ENCODE results near the gene IMPDH1.

IMPDH1 gene

DNA sequence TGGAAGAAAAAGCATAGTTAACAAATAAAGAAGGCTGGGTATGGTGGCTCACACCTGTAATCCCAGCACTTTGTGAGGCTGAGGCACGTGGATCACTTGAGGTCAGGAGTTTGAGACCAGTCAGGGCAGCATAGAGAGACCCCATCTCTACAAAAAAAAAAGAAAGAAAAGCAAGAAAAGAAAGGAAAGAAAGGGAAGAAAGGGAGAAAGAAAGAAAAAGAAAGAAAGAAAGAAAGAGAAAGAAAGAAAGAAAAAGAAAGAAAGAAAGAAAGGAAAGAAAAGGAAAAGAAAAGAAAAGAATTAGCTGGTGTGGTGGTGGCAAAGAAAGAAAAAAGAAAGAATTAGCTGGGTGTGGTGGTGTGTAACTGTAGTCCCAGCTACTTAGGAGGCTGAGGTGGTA, 42.8 kb upstream of the IMPDH1 start:
- H3K36me3 ChIP-seq (ENCODE audit: control insufficient read depth in 5 of 5, insufficient read depth in 5 of 5, low read length in 5 of 5) = peaks cover 0 to 7% (median 6%) of the 10 kb centered on the region in 5 donors
- H3K4me3 ChIP-seq (ENCODE audit: low read depth in 1 of 5, low read length in 5 of 5) = peak overlapping the region; percentile 28 to 69 (median 61)
- peak overlapping the region in 3 of 5 donors; percentile 51 to 90 (median 55) for H3K9ac ChIP-seq (ENCODE audit: low read length in 5 of 5)
- H3K4me1 ChIP-seq (ENCODE audit: control insufficient read depth in 5 of 5, insufficient read depth in 5 of 5, low read length in 5 of 5) = peaks cover 4 to 69% (median 51%) of the 10 kb centered on the region in 5 donors
- H3K27ac ChIP-seq (ENCODE audit: low read depth, low read length) = peak overlapping the region; percentile 99
- H3K9me3 ChIP-seq (ENCODE audit: control insufficient read depth in 5 of 5, low read length in 5 of 5) = no peaks in the 10 kb centered on the region
- H3K27me3 ChIP-seq (ENCODE audit: control insufficient read depth in 5 of 5, insufficient read depth in 4 of 5, low read length in 5 of 5) = no peaks in the 10 kb centered on the region

GRCh38 chr7:128450913-128451312, 41.1 kb upstream of the IMPDH1 start:
- Histone ChIP-seq H3K27me3 (ENCODE audit: control insufficient read depth in 5 of 5, insufficient read depth in 4 of 5, low read length in 5 of 5) (no peaks in the 10 kb centered on the region), H3K9me3 (ENCODE audit: control insufficient read depth in 5 of 5, low read length in 5 of 5) (no peaks in the 10 kb centered on the region), H3K36me3 (ENCODE audit: control insufficient read depth in 5 of 5, insufficient read depth in 5 of 5, low read length in 5 of 5) (no peaks in the 10 kb centered on the region), H3K4me1 (ENCODE audit: control insufficient read depth in 5 of 5, insufficient read depth in 5 of 5, low read length in 5 of 5) (peaks cover 2 to 66% (median 44%) of the 10 kb centered on the region in 5 donors), H3K4me3 (ENCODE audit: low read depth in 1 of 5, low read length in 5 of 5) (peak overlapping the region; percentile 28 to 69 (median 61)), H3K9ac (ENCODE audit: low read length in 5 of 5) (peak overlapping the region in 4 of 5 donors; percentile 20 to 90 (median 60)), H3K27ac (ENCODE audit: low read depth, low read length) (peak overlapping the region; percentile 99)

DNA sequence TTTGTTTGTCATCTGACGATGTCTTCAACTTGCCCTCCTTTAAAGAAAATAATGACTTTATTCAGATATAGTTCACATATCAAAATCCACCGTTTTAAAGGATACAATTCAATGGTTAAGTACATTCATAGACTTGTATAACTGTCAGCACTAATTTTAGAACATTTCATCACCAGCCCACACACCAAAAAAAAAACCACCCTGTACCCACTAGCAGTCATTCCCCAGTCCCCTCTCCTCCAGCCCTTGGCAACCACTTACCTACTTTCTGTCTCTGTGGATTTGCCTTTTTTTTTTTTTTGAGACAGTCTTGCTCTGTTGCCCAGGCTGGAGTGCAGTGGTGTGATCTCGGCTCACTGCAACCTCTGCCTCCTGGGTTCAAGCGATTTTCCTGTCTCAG, 40.6 kb upstream of the IMPDH1 start:
- peak overlapping the region in 4 of 5 donors; percentile 39 to 90 (median 59) for H3K9ac ChIP-seq (ENCODE audit: low read length in 5 of 5)
- peaks cover 2 to 68% (median 44%) of the 10 kb centered on the region in 5 donors for H3K4me1 ChIP-seq (ENCODE audit: control insufficient read depth in 5 of 5, insufficient read depth in 5 of 5, low read length in 5 of 5)
- H3K4me3 ChIP-seq (ENCODE audit: low read depth in 1 of 5, low read length in 5 of 5) = peak overlapping the region in 4 of 5 donors; percentile 56 to 69 (median 62)
- H3K36me3 ChIP-seq (ENCODE audit: control insufficient read depth in 5 of 5, insufficient read depth in 5 of 5, low read length in 5 of 5) = no peaks in the 10 kb centered on the region
- H3K27me3 ChIP-seq (ENCODE audit: control insufficient read depth in 5 of 5, insufficient read depth in 4 of 5, low read length in 5 of 5) = no peaks in the 10 kb centered on the region
- H3K9me3 ChIP-seq (ENCODE audit: control insufficient read depth in 5 of 5, low read length in 5 of 5) = no peaks in the 10 kb centered on the region
- H3K27ac ChIP-seq (ENCODE audit: low read depth, low read length) = peak overlapping the region; percentile 99

DNA sequence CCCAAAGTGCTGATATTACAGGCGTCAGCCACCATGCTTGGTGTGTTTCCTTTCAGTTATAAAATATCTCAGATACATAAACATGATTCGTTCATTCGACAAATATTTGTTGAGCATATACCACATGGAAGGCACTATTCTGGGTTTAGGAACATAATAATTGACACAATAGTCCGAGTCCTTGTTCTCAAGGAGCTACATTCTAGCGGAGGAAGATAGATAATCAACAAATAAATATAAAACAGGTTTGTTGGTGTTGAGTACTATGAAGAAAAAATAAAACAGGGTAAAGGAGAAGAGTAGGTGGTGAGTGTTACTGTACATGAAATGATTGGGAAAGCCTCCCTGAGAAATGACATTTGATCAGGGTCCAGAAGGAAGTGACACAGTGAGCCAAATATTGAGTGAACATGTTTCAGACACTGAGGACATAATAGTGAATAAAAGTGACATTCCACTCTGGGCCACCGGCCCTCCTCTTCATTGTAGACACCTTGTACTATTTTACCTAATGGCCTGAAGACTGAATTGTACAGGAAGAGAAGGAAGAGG, 39.0 kb upstream of the IMPDH1 start:
- Histone ChIP-seq H3K27me3 (ENCODE audit: control insufficient read depth in 5 of 5, insufficient read depth in 4 of 5, low read length in 5 of 5) (no peaks in the 10 kb centered on the region), H3K9ac (ENCODE audit: low read length in 5 of 5) (peak overlapping the region in 4 of 5 donors; percentile 14 to 88 (median 73)), H3K27ac (ENCODE audit: low read depth, low read length) (peak overlapping the region; percentile 99), H3K4me3 (ENCODE audit: low read depth in 1 of 5, low read length in 5 of 5) (no peak overlapping the region), H3K36me3 (ENCODE audit: control insufficient read depth in 5 of 5, insufficient read depth in 5 of 5, low read length in 5 of 5) (no peaks in the 10 kb centered on the region), H3K4me1 (ENCODE audit: control insufficient read depth in 5 of 5, insufficient read depth in 5 of 5, low read length in 5 of 5) (peaks cover 1 to 58% (median 35%) of the 10 kb centered on the region in 5 donors), H3K9me3 (ENCODE audit: control insufficient read depth in 5 of 5, low read length in 5 of 5) (no peaks in the 10 kb centered on the region)

- peak overlapping the region; percentile 99 for H3K27ac ChIP-seq (ENCODE audit: low read depth, low read length)
- peaks cover 0 to 56% (median 37%) of the 10 kb centered on the region in 5 donors for H3K4me1 ChIP-seq (ENCODE audit: control insufficient read depth in 5 of 5, insufficient read depth in 5 of 5, low read length in 5 of 5)
- no peaks in the 10 kb centered on the region for H3K27me3 ChIP-seq (ENCODE audit: control insufficient read depth in 5 of 5, insufficient read depth in 4 of 5, low read length in 5 of 5)
- H3K9ac ChIP-seq (ENCODE audit: low read length in 5 of 5) = peak overlapping the region in 4 of 5 donors; percentile 9 to 88 (median 66)
- no peak overlapping the region for H3K4me3 ChIP-seq (ENCODE audit: low read depth in 1 of 5, low read length in 5 of 5)
- no peaks in the 10 kb centered on the region for H3K9me3 ChIP-seq (ENCODE audit: control insufficient read depth in 5 of 5, low read length in 5 of 5)
- H3K36me3 ChIP-seq (ENCODE audit: control insufficient read depth in 5 of 5, insufficient read depth in 5 of 5, low read length in 5 of 5) = no peaks in the 10 kb centered on the region
Observed at GRCh38 chr7:128447941-128448564, 38.3 kb upstream of the IMPDH1 start.

- peak overlapping the region; percentile 99 for H3K27ac ChIP-seq (ENCODE audit: low read depth, low read length)
- no peaks in the 10 kb centered on the region for H3K9me3 ChIP-seq (ENCODE audit: control insufficient read depth in 5 of 5, low read length in 5 of 5)
- no peaks in the 10 kb centered on the region for H3K36me3 ChIP-seq (ENCODE audit: control insufficient read depth in 5 of 5, insufficient read depth in 5 of 5, low read length in 5 of 5)
- no peaks in the 10 kb centered on the region for H3K27me3 ChIP-seq (ENCODE audit: control insufficient read depth in 5 of 5, insufficient read depth in 4 of 5, low read length in 5 of 5)
- H3K4me3 ChIP-seq (ENCODE audit: low read depth in 1 of 5, low read length in 5 of 5) = no peak overlapping the region
- H3K9ac ChIP-seq (ENCODE audit: low read length in 5 of 5) = peak overlapping the region in 3 of 5 donors; percentile 14 to 61 (median 55)
- peaks cover 0 to 48% (median 34%) of the 10 kb centered on the region in 5 donors for H3K4me1 ChIP-seq (ENCODE audit: control insufficient read depth in 5 of 5, insufficient read depth in 5 of 5, low read length in 5 of 5)
Observed at GRCh38 chr7:128446306-128446705, 36.5 kb upstream of the IMPDH1 start.

DNA sequence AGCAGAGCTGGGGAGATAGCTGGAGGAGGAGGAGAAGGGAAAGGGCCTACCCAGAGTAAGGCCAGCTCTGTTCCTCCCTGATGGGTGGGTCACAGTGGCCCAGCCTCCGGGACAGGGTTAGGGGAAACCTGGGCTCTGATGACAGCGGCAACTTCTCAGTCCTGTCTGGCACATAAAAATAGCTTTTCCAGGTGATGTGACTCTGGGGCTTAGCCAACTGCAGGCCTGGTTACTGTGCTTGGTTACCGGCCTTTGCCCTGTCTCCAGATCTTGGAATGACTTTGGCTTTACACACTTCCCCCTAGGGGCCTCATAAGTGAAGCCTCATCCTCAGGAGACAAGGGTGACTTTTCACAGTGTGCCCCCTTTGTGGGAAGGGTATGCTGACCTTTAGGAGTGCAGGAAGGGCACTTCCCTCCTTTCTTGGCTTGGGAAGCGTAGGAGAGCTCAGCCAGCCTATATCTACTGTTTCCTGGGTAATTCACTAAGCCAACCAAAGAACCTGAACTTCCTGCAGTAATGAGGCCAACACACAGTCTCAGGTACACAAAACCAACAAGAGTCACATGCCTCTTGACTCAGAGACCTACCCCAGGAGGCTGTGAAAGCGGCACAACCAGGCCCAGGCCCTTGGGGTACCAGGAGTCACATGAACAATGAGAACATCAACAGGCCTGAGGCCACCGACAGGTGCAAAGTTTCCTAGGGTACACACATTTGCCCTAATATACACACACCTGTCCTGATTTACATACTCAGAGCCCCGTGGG, 34.2 kb upstream of the IMPDH1 start:
- Histone ChIP-seq H3K27me3 (ENCODE audit: control insufficient read depth in 5 of 5, insufficient read depth in 4 of 5, low read length in 5 of 5) (no peaks in the 10 kb centered on the region), H3K27ac (ENCODE audit: low read depth, low read length) (peak overlapping the region; percentile 0), H3K9ac (ENCODE audit: low read length in 5 of 5) (no peak overlapping the region)

GRCh38 chr7:128442356-128442755, 32.6 kb upstream of the IMPDH1 start:
- Histone ChIP-seq H3K4me3 (ENCODE audit: low read depth in 1 of 5, low read length in 5 of 5) (no peak overlapping the region), H3K4me1 (ENCODE audit: control insufficient read depth in 5 of 5, insufficient read depth in 5 of 5, low read length in 5 of 5) (peaks cover 2 to 42% (median 36%) of the 10 kb centered on the region in 5 donors), H3K9ac (ENCODE audit: low read length in 5 of 5) (no peak overlapping the region), H3K27ac (ENCODE audit: low read depth, low read length) (no peak overlapping the region), H3K27me3 (ENCODE audit: control insufficient read depth in 5 of 5, insufficient read depth in 4 of 5, low read length in 5 of 5) (no peaks in the 10 kb centered on the region), H3K9me3 (ENCODE audit: control insufficient read depth in 5 of 5, low read length in 5 of 5) (no peaks in the 10 kb centered on the region), H3K36me3 (ENCODE audit: control insufficient read depth in 5 of 5, insufficient read depth in 5 of 5, low read length in 5 of 5) (no peaks in the 10 kb centered on the region)

More for the DNA sequence above, 34.2 kb upstream of the IMPDH1 start:
- Histone ChIP-seq H3K4me3 (ENCODE audit: low read depth in 1 of 5, low read length in 5 of 5) (no peak overlapping the region), H3K4me1 (ENCODE audit: control insufficient read depth in 5 of 5, insufficient read depth in 5 of 5, low read length in 5 of 5) (peaks cover 0 to 43% (median 35%) of the 10 kb centered on the region in 5 donors), H3K9me3 (ENCODE audit: control insufficient read depth in 5 of 5, low read length in 5 of 5) (no peaks in the 10 kb centered on the region), H3K36me3 (ENCODE audit: control insufficient read depth in 5 of 5, insufficient read depth in 5 of 5, low read length in 5 of 5) (no peaks in the 10 kb centered on the region)

DNA sequence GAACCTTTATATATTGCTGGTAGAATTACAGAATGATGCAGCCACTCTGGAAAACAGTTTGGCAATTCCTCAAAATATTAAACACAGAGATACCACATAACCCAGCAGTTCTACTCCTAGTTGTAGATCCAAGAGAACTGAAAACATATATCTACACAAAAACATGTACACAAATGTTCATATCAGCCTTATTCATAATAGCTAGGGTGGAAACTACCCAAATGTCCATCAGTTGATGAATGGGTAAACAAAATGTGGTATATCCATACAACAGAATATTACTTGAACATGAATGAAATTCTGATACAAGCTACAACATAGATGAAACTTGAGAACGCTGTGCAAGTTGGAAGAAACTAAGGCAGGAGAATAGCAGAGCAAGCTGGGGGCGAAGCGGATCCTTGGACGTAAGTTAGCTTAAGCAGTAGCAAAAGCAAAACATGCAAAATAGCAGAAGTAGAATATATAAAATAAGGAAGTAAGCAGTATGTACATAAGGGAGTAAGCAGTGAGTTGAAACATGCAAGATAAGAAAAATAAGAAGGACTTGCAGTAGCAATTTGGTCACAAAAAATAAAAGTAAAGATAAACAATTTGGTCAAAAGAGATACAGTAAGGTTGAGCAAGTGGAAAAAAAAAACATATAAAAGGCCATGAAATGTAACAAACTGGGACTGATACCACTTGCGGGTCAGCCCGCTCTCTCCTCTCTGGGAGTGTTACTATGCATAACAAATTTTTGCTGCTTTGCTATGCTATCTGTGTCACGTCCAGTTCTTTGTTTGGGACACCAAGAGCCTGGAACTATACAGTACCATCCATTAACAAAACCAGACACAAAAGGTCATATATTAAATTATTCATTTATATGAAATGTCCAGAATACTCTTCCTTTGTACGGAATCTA, 27.9 kb upstream of the IMPDH1 start:
- H3K9me3 ChIP-seq (ENCODE audit: control insufficient read depth in 5 of 5, low read length in 5 of 5) = no peaks in the 10 kb centered on the region
- no peak overlapping the region for H3K9ac ChIP-seq (ENCODE audit: low read length in 5 of 5)
- peak overlapping the region; percentile 61 for H3K27ac ChIP-seq (ENCODE audit: low read depth, low read length)

More for the DNA sequence above, 27.9 kb upstream of the IMPDH1 start:
- Histone ChIP-seq H3K36me3 (ENCODE audit: control insufficient read depth in 5 of 5, insufficient read depth in 5 of 5, low read length in 5 of 5) (no peaks in the 10 kb centered on the region), H3K27me3 (ENCODE audit: control insufficient read depth in 5 of 5, insufficient read depth in 4 of 5, low read length in 5 of 5) (no peaks in the 10 kb centered on the region), H3K4me3 (ENCODE audit: low read depth in 1 of 5, low read length in 5 of 5) (no peak overlapping the region), H3K4me1 (ENCODE audit: control insufficient read depth in 5 of 5, insufficient read depth in 5 of 5, low read length in 5 of 5) (peaks cover 4 to 19% (median 15%) of the 10 kb centered on the region in 5 donors)
